HEK293 (cell line): ENCODE measurements around the gene ACAN.

Experiments
- CTCF ChIA-PET: fragments of 350-600 bp; formaldehyde crosslinking; extraction: SDS; loops from one replicate; lab custom pipeline; 2021; ENCODE audit warnings: antibody characterized with exemption; lab: Yijun Ruan, JAX
- POLR2A ChIA-PET: fragments of 300-600 bp; formaldehyde crosslinking; extraction: SDS; loops from one replicate; lab custom pipeline; 2020; ENCODE audit warnings: antibody characterized with exemption, inconsistent platforms; lab: Yijun Ruan, JAX
- H3K27ac ChIP-seq: fragments of 200-500 bp; sonication (Bioruptor generic); 2 replicates; pipeline ENCODE4 v1.5.1; 2014; ENCODE audit warnings: low read depth, low read length, control low read depth, inconsistent platforms; ENCODE audit errors: extremely low read depth
- H3K36me3 ChIP-seq, 2 experiments: fragments of 200-500 bp in 1 of 2; sonication (Bioruptor generic) in 1 of 2; 1 replicate in 1 of 2; 2 replicates in 1 of 2; pipeline ENCODE4 v1.5.1; 2014 to 2017; ENCODE audit warnings: inconsistent platforms in 2 of 2, low read length in 2 of 2; ENCODE audit not compliant: control insufficient read depth in 2 of 2, insufficient read depth in 1 of 2
- H3K4me1 ChIP-seq: fragments of 200-500 bp; sonication (Bioruptor generic); 2 replicates; pipeline ENCODE4 v1.5.1; 2014; ENCODE audit warnings: mild to moderate bottlenecking, low read length, inconsistent platforms; ENCODE audit not compliant: control insufficient read depth, insufficient read depth
- H3K4me3 ChIP-seq: 2 replicates; pipeline ENCODE4 v1.5.1; 2011; ENCODE audit warnings: low read depth, mild to moderate bottlenecking, control low read depth, low read length, moderate library complexity
- H3K9me3 ChIP-seq: fragments of 200-500 bp; sonication (Bioruptor generic); 2 replicates; pipeline ENCODE4 v1.5.1; 2014; ENCODE audit warnings: low read depth, low read length, inconsistent platforms; ENCODE audit not compliant: control insufficient read depth, insufficient read depth
- GLI2 ChIP-seq: fragments of 450-650 bp; formaldehyde crosslinking; IDR thresholded peaks from 2 replicates; pipeline ENCODE4; 2017; ENCODE audit warnings: missing biosample characterization, missing genetic modification characterization, low read depth, borderline replicate concordance
- GLI4 ChIP-seq: fragments of 450-650 bp; formaldehyde crosslinking; IDR thresholded peaks from 2 replicates; pipeline ENCODE4 v1.5.1; 2016; ENCODE audit warnings: missing biosample characterization, missing genetic modification characterization
- HOXC10 ChIP-seq: sonication (generic); formaldehyde crosslinking; IDR thresholded peaks from 2 replicates; pipeline ENCODE4 v1.8.1; 2023; ENCODE audit warnings: mild to moderate bottlenecking, missing genetic modification reagents
- OSR2 ChIP-seq: fragments of 450-650 bp; formaldehyde crosslinking; IDR thresholded peaks from 2 replicates; pipeline ENCODE4 v1.5.1; 2016; ENCODE audit warnings: missing biosample characterization, missing genetic modification characterization
- TCF7L2 ChIP-seq: IDR thresholded peaks from 2 replicates; pipeline ENCODE4 v1.6.1; 2011; ENCODE audit warnings: low read depth, mild to moderate bottlenecking, inconsistent platforms, low read length, moderate library complexity, borderline replicate concordance
- TSHZ1 ChIP-seq: fragments of 450-650 bp; formaldehyde crosslinking; IDR thresholded peaks from 2 replicates; pipeline ENCODE4 v1.5.1; 2016; ENCODE audit warnings: missing biosample characterization, missing genetic modification characterization, borderline replicate concordance
- YY1 ChIP-seq: fragments of 450-650 bp; formaldehyde crosslinking; IDR thresholded peaks from 2 replicates; pipeline ENCODE4 v1.5.1; 2018; ENCODE audit warnings: missing biosample characterization, missing genetic modification characterization
- ZBTB20 ChIP-seq: fragments of 450-650 bp; formaldehyde crosslinking; IDR thresholded peaks from 2 replicates; pipeline ENCODE4 v1.5.1; 2016; ENCODE audit warnings: missing biosample characterization, missing genetic modification characterization
- ZBTB21 ChIP-seq: fragments of 450-650 bp; formaldehyde crosslinking; IDR thresholded peaks from 2 replicates; pipeline ENCODE4 v1.5.1; 2017; ENCODE audit warnings: missing biosample characterization, missing genetic modification characterization
- ZFP41 ChIP-seq: fragments of 450-650 bp; formaldehyde crosslinking; IDR thresholded peaks from 2 replicates; pipeline ENCODE4 v1.5.1; 2016; ENCODE audit warnings: missing biosample characterization, missing genetic modification characterization, borderline replicate concordance
- ZIC2 ChIP-seq: fragments of 450-650 bp; formaldehyde crosslinking; IDR thresholded peaks from 2 replicates; pipeline ENCODE4 v1.5.1; 2016; ENCODE audit warnings: missing biosample characterization, missing genetic modification characterization
- ZNF148 ChIP-seq: fragments of 450-650 bp; formaldehyde crosslinking; IDR thresholded peaks from 2 replicates; pipeline ENCODE4 v1.5.0; 2017; ENCODE audit warnings: missing biosample characterization, missing genetic modification characterization, borderline replicate concordance
- ZNF18 ChIP-seq: fragments of 450-650 bp; formaldehyde crosslinking; IDR thresholded peaks from 2 replicates; pipeline ENCODE4 v1.5.1; 2016; ENCODE audit warnings: missing biosample characterization, missing genetic modification characterization
- ZNF202 ChIP-seq: fragments of 450-650 bp; formaldehyde crosslinking; IDR thresholded peaks from 2 replicates; pipeline ENCODE4 v1.5.1; 2016; ENCODE audit warnings: missing biosample characterization, missing genetic modification characterization, borderline replicate concordance
- ZNF280C ChIP-seq: fragments of 450-650 bp; formaldehyde crosslinking; IDR thresholded peaks from 2 replicates; pipeline ENCODE4 v1.5.1; 2016; ENCODE audit warnings: missing biosample characterization, missing genetic modification characterization
- ZNF341 ChIP-seq: fragments of 450-650 bp; formaldehyde crosslinking; IDR thresholded peaks from 2 replicates; pipeline ENCODE4; 2016; ENCODE audit warnings: low read depth, missing biosample characterization, missing genetic modification characterization
- ZNF366 ChIP-seq: fragments of 450-650 bp; formaldehyde crosslinking; conservative IDR thresholded peaks from 2 replicates; pipeline ENCODE4 v1.5.1; 2016; ENCODE audit warnings: missing biosample characterization, missing genetic modification characterization
- ZNF558 ChIP-seq: fragments of 450-650 bp; formaldehyde crosslinking; IDR thresholded peaks from 2 replicates; pipeline ENCODE4 v1.5.1; 2016; ENCODE audit warnings: missing biosample characterization, missing genetic modification characterization
- ZNF600 ChIP-seq: fragments of 450-650 bp; formaldehyde crosslinking; IDR thresholded peaks from 2 replicates; pipeline ENCODE4 v1.5.1; 2016; ENCODE audit warnings: missing biosample characterization, missing genetic modification characterization
- ZNF76 ChIP-seq: fragments of 450-650 bp; formaldehyde crosslinking; IDR thresholded peaks from 2 replicates; pipeline ENCODE4; 2016; ENCODE audit warnings: low read depth, missing biosample characterization, missing genetic modification characterization, borderline replicate concordance

ACAN gene

GRCh38 chr15:88779944-88780343 is 23.3 kb upstream of the ACAN start (continued):
- no peak for TF ChIP-seq GLI4 (tag by site-specific recombination)

GRCh38 chr15:88782465-88782864 is 20.8 kb upstream of the ACAN start:
- ChIA-PET CTCF (interaction anchor here (0.9 kb wide), 1 partner anchor 122 kb away, joined by 4 read pairs; no protein-coding TSS in a partner anchor), POLR2A (no interaction called here)
- H3K4me3 ChIP-seq = no peak overlapping the region
- H3K9me3 ChIP-seq = no peaks in the 10 kb centered on the region
- H3K27ac ChIP-seq = no peak overlapping the region
- TF ChIP-seq ZFP41 (tag by site-specific recombination) (no peak), ZNF558 (tag by site-specific recombination) (no peak), TSHZ1 (tag by site-specific recombination) (no peak), HOXC10 (CRISPR knock-in tag) (no peak), ZBTB20 (tag by site-specific recombination) (no peak), GLI2 (tag by site-specific recombination) (no peak), ZNF366 (tag by site-specific recombination) (no peak), YY1 (tag by site-specific recombination) (no peak), ZNF600 (tag by site-specific recombination) (no peak), ZNF341 (tag by site-specific recombination) (no peak), ZNF76 (tag by site-specific recombination) (no peak), ZNF148 (no peak), ZBTB21 (tag by site-specific recombination) (no peak), TCF7L2 (no peak), ZNF202 (tag by site-specific recombination) (no peak), OSR2 (no peak), ZNF18 (no peak)
- no peaks in the 10 kb centered on the region for H3K4me1 ChIP-seq
- H3K36me3 ChIP-seq = no peaks in the 10 kb centered on the region

- Histone ChIP-seq H3K4me1 (no peaks in the 10 kb centered on the region), H3K9me3 (no peaks in the 10 kb centered on the region), H3K4me3 (no peak overlapping the region), H3K36me3 (no peaks in the 10 kb centered on the region), H3K27ac (no peak overlapping the region)
- TF ChIP-seq ZIC2 (tag by site-specific recombination) = peak; percentile 86
- no peak for TF ChIP-seq ZNF280C
- CTCF ChIA-PET = no interaction called here
- POLR2A ChIA-PET = no interaction called here
These were observed 18.0 kb upstream of the ACAN start for GRCh38 chr15:88785217-88785616.
